ENCODE data around the gene MYRF.

Gene MYRF

DNA sequence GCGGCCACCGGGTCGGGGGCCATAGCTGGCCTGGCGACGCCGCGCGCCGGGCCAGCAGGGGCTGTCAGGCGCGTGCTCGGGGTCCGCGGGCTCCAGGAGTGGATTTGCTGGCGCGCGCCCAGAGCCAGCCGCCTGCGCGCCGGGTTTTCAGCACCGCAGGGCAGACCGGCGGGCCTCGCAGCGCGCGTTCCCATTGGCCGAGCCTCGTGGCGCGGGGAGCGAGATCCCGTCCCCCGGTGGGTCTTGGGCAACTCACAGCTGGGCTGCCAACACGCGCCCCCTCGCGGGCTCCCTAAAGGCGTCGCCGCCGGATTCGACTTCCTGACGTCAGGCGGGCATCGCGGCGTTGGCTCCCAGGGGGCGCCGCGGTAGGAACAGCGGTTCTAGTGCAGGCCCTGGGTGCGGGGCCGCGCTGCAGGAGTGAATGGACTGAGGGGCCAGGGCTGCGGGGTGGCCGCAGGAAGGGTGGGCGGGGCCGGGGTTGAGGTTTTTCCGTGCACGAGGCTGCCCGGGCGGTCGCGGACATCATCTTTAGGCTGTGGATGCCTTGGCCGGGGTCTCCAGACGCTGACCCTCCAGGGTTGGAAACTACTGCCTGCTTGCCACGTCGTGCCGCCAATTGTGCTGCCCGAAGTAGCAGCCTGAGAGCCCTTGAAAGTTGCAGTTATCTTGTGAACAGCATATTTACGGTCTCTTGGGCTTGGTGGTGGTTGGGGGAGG is 64.5 kb downstream of the MYRF start, which contains the start of gene FADS1:
TSS of gene FADS1 (minus strand) at position 268 of the 720 bp plus-strand sequence. CDS start at position 194, 74 bp downstream.
- peak; percentile 79 for DNase-seq (ENCODE audit: low read depth, low spot score)

GRCh38 chr11:61817471-61818202 is 65.2 kb downstream of the MYRF start:
- no peak for DNase-seq (ENCODE audit: low read depth, low spot score)

GRCh38 chr11:61820174-61820573 is 67.7 kb downstream of the MYRF start:
- no peak for DNase-seq (ENCODE audit: low read depth, low spot score)

DNA sequence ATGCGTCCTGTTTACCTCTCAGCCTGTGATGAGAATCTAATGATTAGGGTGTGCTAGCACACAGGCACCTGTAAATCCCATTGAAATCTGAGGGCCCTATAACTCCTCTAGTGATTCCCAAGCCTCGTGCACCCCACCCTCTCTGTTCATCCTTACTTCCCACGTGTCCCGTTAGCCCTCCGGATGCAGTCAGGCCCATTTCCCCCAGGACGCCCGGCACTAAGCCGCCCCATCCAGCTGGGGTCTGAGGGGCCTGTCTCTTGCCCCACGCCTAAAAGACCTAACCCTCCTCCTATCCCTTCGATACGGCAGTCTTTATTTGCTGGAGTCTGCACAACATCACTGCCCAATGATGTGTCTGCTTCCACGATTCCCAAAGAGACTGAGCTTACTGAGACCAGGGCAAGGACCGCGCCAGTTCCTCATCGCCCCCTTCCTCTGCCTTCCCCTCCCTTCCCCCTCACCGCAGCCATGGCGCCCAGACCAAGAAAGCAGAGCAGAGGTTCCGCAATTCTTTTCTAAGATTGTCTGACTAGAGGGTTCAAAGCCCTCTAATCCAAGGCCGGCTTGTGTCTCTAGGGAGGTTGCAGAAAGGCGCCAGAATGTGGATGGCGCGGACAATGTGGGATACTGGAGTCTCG is 74.6 kb downstream of the MYRF start:
- no peak for DNase-seq (ENCODE audit: low read depth, low spot score)

GRCh38 chr11:61827571-61828378 is 75.3 kb downstream of the MYRF start, which contains the start of gene FADS2:
Gene FADS2 (plus strand): TSS chr11:61828300. CDS start chr11:61828391, 91 bp downstream.
- DNase-seq (ENCODE audit: low read depth, low spot score): peak; percentile 85

DNA sequence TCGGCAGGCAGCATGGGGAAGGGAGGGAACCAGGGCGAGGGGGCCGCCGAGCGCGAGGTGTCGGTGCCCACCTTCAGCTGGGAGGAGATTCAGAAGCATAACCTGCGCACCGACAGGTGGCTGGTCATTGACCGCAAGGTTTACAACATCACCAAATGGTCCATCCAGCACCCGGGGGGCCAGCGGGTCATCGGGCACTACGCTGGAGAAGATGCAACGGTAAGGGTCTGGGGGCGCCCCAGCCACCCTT is 75.9 kb downstream of the MYRF start:
- DNase-seq (ENCODE audit: low read depth, low spot score): no peak

DNA sequence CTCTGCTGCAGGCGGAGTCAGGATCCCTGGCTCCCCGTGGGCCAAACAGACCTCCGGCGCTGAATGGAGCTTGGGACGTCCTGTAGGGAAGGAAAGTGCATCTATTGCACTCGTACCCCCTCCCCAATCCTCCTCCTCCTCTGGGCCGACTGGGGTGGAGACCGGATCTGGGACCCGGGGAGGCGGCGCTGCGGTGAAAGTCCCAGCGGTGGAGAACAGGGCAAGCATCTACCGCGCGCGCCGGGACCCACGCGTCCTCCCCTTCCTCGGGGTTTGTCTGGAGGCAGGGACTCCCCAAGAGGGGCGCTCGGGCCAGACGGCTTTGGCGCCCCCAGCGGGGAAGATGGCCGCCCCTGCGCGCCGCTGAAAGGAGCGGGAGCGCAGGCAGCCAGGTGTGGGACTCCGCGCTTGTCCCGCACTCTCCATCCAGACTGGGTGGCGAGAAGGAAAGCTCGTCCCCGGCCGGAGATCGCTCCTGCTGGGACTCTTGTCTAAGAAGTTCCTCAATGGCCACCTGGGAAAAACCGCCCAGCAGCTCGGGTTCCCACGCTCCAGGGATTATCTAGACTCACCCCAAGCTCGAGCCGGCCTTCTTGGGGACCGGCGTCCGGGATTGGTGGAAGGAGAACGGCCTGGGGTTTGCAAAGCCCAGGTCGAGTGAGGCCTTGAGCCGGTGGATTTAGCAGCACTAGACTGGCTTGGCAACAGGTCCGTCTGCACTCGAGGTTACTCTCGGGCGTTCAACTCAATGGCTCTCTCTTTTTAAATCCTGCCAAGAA is 76.4 kb downstream of the MYRF start:
- no peak for DNase-seq (ENCODE audit: low read depth, low spot score)

DNA sequence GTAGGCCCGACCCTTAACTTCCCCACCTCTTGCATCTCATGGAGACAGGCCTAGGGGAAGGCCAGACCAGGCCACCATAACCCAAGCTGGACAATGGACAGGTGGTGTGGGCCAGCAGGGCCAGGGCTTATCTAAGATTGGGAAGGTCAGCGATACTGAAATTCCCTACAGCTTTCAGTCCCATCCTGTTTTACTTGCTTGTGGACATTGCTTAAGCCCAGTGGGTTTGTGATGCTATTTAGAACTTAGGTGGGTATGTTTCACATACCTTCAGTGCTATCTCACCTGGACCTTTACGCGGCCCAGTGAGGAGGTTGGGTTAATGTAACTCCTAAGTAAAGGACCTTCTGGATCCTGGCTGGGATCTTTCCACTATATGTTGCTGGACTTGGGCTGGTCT is 77.4 kb downstream of the MYRF start:
- DNase-seq (ENCODE audit: low read depth, low spot score): no peak

GRCh38 chr11:61830237-61831105 is 78.0 kb downstream of the MYRF start:
- no peak for DNase-seq (ENCODE audit: low read depth, low spot score)

- no peak for DNase-seq (ENCODE audit: low read depth, low spot score)
Measured at GRCh38 chr11:61832207-61832606, 79.8 kb downstream of the MYRF start.

DNA sequence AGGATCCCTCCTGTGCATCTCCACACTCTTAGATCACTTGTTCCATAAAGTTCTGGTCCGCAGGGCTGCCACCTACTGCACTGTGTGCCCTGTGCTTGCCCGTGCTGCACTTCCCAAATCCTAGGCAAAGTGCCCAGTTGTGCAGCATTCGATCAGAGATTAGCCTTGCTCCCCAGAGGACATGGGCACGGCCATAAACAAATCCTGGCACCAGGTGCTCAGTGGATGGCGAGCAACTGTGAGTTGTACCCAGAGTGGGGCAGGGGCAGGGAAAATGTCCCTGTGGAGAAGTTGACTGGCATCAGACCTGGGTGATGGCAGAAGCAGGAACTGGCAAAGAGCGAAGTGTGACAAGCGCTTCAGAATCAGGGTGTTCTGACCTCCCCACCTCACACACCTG is 80.3 kb downstream of the MYRF start:
- no peak for DNase-seq (ENCODE audit: low read depth, low spot score)

DNA sequence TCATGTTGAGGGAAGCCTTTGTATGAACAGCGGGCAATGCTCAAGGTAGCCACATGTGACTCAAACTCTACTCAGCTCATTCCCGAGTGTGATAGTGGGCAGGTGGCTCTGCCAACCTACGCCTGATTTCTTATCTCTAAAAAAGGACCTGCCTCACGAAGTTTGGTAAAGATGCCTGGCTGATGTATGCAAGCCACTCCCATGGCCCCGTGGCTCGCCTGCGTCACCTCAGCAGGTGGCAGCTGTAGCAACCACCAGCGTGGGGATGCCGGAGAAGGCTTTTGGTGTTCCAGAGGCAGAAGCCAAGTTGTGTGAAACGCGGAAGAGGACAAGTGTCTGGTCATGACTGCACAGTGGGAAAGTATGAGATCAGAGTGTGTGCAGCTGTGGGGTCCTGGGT is 81.0 kb downstream of the MYRF start:
- no peak for DNase-seq (ENCODE audit: low read depth, low spot score)

DNA sequence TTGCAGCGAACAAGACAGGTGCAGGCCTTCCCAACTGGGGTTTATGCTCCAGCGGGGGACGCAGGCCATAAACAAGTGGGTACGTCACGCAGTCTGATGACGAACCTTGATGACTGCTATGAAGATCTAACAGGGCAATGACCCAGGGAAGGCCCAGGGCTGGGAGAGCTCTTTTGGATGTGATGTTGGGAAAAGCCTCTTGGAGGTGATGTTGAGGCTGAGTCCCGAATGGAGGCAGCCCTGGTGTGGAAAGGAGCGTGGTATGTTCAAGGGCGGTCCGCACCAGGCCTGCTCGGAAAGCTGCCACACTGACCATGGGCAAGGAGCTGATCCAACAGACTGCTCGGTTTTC is 81.5 kb downstream of the MYRF start:
- no peak for DNase-seq (ENCODE audit: low read depth, low spot score)

DNA sequence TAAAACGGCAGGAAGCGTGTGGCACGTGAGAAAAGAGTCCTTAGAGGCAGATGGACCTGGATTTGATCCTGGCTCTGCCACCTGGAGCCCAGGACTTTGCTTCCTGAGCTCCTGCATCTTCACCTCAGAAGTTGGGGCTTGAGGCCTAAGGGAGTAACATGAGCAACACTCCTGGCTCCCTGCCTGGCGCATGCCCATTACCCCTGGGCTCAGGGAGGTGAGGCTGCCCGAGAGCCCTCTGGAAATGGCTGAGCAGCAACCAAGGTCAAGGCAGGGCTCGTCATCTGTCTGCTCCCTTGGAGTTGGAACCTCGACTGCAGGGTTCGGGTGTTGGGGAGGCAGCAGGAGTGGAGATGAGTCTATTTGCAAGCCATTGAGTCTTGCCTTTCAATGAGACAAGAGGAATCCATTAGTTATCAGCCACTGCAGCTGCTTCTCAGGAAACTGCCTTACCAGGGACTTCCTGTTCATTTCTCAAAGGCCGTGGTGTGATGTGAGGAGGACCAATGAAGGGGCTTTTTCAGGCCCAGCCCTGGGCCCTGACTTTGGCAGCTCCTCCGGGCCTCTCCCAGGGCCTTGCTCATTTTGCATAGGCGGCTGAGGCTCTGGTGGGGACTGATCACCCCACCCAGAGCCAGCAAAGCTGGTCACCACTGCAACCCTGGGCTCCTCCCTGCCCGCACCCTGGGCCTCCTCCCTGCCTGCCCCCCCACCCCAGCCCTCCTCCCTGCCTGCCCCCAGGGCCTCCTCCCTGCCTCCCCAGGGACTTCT is 82.0 kb downstream of the MYRF start:
- no peak for DNase-seq (ENCODE audit: low read depth, low spot score)

GRCh38 chr11:61836193-61836592 is 83.8 kb downstream of the MYRF start:
- DNase-seq (ENCODE audit: low read depth, low spot score): no peak

GRCh38 chr11:61837411-61838005 is 85.1 kb downstream of the MYRF start:
- DNase-seq (ENCODE audit: low read depth, low spot score): no peak
